GM23338 (cell line): ENCODE measurements around the gene OCA2.

ENCODE experiments used
- EZH2phosphoT487 ChIP-seq: fragments of 200-600 bp; sonication (generic); IDR thresholded peaks from one replicate; pipeline ENCODE4 v1.8.1; 2018; ENCODE audit warnings: antibody characterized with exemption; ENCODE audit not compliant: unreplicated experiment
- POLR2AphosphoS5 ChIP-seq: IDR thresholded peaks from 2 replicates; pipeline ENCODE4 v1.6.1; 2016; ENCODE audit warnings: antibody characterized with exemption, low read depth
- TF ChIP-seq, protein P1 (sequence below), 2 experiments: fragments of 200-600 bp in 1 of 2; sonication (generic) in 1 of 2; conservative IDR thresholded peaks; 2 replicates each; pipeline versions ENCODE4 v1.5.1 to v1.6.1; 2016 to 2017; ENCODE audit warnings: antibody characterized with exemption in 2 of 2, low read depth in 2 of 2, mild to moderate bottlenecking in 2 of 2, moderate library complexity in 1 of 2
- TF ChIP-seq, protein P2 (sequence below): IDR thresholded peaks from one replicate; pipeline ENCODE4 v1.6.1; 2018; ENCODE audit warnings: antibody characterized with exemption; ENCODE audit not compliant: unreplicated experiment

GRCh38 chr15:28015855-28016254, 83.3 kb downstream of the OCA2 start:
- TF ChIP-seq, protein P1, sequence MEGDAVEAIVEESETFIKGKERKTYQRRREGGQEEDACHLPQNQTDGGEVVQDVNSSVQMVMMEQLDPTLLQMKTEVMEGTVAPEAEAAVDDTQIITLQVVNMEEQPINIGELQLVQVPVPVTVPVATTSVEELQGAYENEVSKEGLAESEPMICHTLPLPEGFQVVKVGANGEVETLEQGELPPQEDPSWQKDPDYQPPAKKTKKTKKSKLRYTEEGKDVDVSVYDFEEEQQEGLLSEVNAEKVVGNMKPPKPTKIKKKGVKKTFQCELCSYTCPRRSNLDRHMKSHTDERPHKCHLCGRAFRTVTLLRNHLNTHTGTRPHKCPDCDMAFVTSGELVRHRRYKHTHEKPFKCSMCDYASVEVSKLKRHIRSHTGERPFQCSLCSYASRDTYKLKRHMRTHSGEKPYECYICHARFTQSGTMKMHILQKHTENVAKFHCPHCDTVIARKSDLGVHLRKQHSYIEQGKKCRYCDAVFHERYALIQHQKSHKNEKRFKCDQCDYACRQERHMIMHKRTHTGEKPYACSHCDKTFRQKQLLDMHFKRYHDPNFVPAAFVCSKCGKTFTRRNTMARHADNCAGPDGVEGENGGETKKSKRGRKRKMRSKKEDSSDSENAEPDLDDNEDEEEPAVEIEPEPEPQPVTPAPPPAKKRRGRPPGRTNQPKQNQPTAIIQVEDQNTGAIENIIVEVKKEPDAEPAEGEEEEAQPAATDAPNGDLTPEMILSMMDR (conservative IDR thresholded peaks at IDR 0.05; ENCODE audit: low read depth in 2 of 2), result no peak
- TF ChIP-seq POLR2AphosphoS5 (no peak), EZH2phosphoT487 (no peak)
- TF ChIP-seq, protein P2, sequence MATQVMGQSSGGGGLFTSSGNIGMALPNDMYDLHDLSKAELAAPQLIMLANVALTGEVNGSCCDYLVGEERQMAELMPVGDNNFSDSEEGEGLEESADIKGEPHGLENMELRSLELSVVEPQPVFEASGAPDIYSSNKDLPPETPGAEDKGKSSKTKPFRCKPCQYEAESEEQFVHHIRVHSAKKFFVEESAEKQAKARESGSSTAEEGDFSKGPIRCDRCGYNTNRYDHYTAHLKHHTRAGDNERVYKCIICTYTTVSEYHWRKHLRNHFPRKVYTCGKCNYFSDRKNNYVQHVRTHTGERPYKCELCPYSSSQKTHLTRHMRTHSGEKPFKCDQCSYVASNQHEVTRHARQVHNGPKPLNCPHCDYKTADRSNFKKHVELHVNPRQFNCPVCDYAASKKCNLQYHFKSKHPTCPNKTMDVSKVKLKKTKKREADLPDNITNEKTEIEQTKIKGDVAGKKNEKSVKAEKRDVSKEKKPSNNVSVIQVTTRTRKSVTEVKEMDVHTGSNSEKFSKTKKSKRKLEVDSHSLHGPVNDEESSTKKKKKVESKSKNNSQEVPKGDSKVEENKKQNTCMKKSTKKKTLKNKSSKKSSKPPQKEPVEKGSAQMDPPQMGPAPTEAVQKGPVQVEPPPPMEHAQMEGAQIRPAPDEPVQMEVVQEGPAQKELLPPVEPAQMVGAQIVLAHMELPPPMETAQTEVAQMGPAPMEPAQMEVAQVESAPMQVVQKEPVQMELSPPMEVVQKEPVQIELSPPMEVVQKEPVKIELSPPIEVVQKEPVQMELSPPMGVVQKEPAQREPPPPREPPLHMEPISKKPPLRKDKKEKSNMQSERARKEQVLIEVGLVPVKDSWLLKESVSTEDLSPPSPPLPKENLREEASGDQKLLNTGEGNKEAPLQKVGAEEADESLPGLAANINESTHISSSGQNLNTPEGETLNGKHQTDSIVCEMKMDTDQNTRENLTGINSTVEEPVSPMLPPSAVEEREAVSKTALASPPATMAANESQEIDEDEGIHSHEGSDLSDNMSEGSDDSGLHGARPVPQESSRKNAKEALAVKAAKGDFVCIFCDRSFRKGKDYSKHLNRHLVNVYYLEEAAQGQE, result no peak
